Thymus (tissue), 11 donors: Measurements from ENCODE around the gene WDR90. TPM values are rescaled to one million over a fixed set of nuclear protein-coding genes. Genes with fewer than 3 reads are reported as not detected.

ENCODE experiments used
- DNase-seq, 9 donors: peaks; one replicate each; pipeline ENCODE4 v3.0.0-alpha.2; 2013; ENCODE audit warnings: low spot score in 9 of 9, low read depth in 6 of 9, missing footprints in 1 of 9
- H3K27ac ChIP-seq, 2 donors: one replicate each; pipeline ENCODE4 v1.5.1; 2013; ENCODE audit warnings: control low read depth in 1 of 2, low read depth in 1 of 2, low read length in 1 of 2, mild to moderate bottlenecking in 1 of 2, moderate library complexity in 1 of 2
- H3K27me3 ChIP-seq, 2 donors: one replicate each; pipeline ENCODE4 v1.5.1; 2013; ENCODE audit warnings: low read length in 1 of 2; ENCODE audit not compliant: control insufficient read depth in 2 of 2, insufficient read depth in 1 of 2
- H3K36me3 ChIP-seq, 2 donors: one replicate each; pipeline ENCODE4 v1.5.1; 2013; ENCODE audit warnings: low read length in 1 of 2, mild to moderate bottlenecking in 1 of 2, moderate library complexity in 1 of 2; ENCODE audit not compliant: control insufficient read depth in 2 of 2, insufficient read depth in 2 of 2
- H3K4me1 ChIP-seq, 2 donors: one replicate each; pipeline ENCODE4 v1.5.1; 2013; ENCODE audit warnings: low read length in 2 of 2; ENCODE audit not compliant: control insufficient read depth in 2 of 2, insufficient read depth in 2 of 2
- H3K4me3 ChIP-seq, 2 donors: one replicate each; pipeline ENCODE4 v1.5.1; 2013; ENCODE audit warnings: low read length in 2 of 2, control low read depth in 1 of 2, mild to moderate bottlenecking in 1 of 2
- H3K9me3 ChIP-seq, 2 donors: one replicate each; pipeline ENCODE4 v1.5.1; 2013; ENCODE audit warnings: low read length in 1 of 2, mild to moderate bottlenecking in 1 of 2; ENCODE audit not compliant: control insufficient read depth in 2 of 2, insufficient read depth in 1 of 2
- WGBS: extraction: QIAGEN DNeasy Blood & Tissue Kit; methylation state at CpG from one replicate; pipeline ENCODE4 v1.1.7; 2013; 5-methylcytosine and 5-hydroxymethylcytosine counted together
- polyA plus RNA-seq: library from polyadenylated mRNA; stranded (reverse); fragments of 200-250 nt; gene quantifications from one replicate; pipeline ENCODE4 v1.2.3, GENCODE V29; 2013
- total RNA-seq: library from RNA; stranded (reverse); fragments of 120-200 nt; gene quantifications from one replicate; pipeline ENCODE4 v1.2.4, GENCODE V29; 2013
- donor health status: healthy.

The WDR90 gene
- total and polyA plus RNA-seq, 2 donors, result 10.1 to 22.6 TPM

GRCh38 chr16:676913-677312, 27.7 kb downstream of the WDR90 start:
- WGBS, result 75% methylated on average over 23 of the region's 23 CpGs
- Histone ChIP-seq H3K27ac (peak overlapping the region in 1 of 2 donors; percentile 60), H3K27me3 (peaks cover 32 to 54% of the 10 kb centered on the region in 2 donors), H3K4me1 (peaks cover 17 to 43% of the 10 kb centered on the region in 2 donors), H3K9me3 (peaks cover 0 to 1% of the 10 kb centered on the region in 2 donors), H3K36me3 (peaks cover 29 to 31% of the 10 kb centered on the region in 2 donors), H3K4me3 (no peak overlapping the region)
- DNase-seq, result no peak

DNA sequence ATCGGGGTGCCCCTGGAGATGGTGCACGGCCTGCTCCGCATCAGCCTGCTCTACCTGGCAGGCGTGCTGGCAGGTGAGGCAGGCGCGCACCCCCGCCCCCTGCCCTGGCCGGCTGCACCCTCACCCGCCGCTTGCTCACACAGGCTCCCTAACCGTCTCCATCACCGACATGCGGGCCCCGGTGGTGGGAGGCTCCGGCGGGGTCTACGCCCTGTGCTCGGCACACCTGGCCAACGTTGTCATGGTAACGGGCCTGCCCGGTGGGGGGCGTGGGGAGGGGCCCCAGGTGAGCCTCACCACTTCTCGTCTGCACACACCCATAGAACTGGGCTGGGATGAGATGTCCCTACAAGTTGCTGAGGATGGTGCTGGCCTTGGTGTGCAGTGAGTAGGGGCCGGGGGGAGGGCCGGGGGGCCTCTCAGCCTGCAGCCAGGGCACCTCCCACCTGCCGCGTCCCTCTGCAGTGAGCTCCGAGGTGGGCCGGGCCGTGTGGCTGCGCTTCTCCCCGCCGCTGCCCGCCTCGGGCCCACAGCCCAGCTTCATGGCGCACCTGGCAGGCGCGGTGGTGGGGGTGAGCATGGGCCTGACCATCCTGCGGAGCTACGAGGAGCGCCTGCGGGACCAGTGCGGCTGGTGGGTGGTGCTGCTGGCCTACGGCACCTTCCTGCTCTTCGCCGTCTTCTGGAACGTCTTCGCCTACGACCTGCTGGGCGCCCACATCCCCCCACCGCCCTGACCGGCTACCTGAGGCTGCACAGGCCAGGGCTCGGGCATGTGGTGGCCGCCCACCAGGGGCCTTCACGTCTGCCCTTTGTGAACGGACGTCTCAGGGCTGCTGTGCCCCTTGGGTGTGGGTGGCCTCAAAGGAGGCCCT, 28.4 kb downstream of the WDR90 start:
- Histone ChIP-seq H3K4me3 (no peak overlapping the region), H3K4me1 (peaks cover 19 to 43% of the 10 kb centered on the region in 2 donors)

DNA sequence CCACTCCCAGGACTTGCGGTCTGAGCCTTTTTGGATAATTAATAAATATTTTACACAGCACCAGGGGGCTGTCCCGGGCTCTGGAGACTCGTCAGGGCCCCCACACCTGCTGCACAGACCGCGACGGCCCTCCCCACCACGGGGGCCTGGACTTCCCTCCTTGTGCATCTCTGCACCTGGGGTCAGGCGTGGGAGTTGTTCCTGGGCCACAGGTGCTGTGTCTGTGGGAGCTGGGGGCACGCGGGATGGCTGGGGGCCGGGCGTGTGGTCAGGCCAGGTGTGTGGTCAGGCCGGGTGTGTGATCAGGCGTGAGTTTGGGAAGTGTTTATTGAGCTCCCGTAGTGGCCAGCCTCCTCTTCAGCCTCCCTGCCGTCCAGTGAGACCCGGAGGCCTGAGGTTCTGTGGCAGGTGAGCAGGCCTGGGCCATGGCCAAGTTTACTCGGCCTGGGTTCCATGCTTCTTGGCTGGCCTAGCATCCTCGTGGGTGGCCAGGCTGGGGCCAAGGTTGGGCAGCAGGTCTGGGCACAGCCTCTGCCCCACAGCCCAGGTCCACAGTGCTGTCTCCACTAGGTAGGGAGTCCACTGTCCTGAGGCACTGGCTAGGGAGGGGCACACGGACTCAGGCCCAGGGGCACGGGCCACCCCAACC, 29.2 kb downstream of the WDR90 start:
- Histone ChIP-seq H3K4me1 (peaks cover 19 to 48% of the 10 kb centered on the region in 2 donors), H3K27ac (peak overlapping the region in 1 of 2 donors; percentile 13), H3K36me3 (peaks cover 29% of the 10 kb centered on the region in 2 donors), H3K9me3 (peaks cover 0 to 1% of the 10 kb centered on the region in 2 donors), H3K27me3 (peaks cover 32 to 54% of the 10 kb centered on the region in 2 donors), H3K4me3 (no peak overlapping the region)
- DNase-seq, result no peak
- WGBS, result 86% methylated on average over 21 of the region's 21 CpGs

More for the DNA sequence above, 28.4 kb downstream of the WDR90 start:
- H3K36me3 ChIP-seq, result peaks cover 29 to 31% of the 10 kb centered on the region in 2 donors
- H3K9me3 ChIP-seq, result peaks cover 0 to 1% of the 10 kb centered on the region in 2 donors
- H3K27ac ChIP-seq, result peak overlapping the region in 1 of 2 donors; percentile 60
- DNase-seq, result no peak
- peaks cover 32 to 54% of the 10 kb centered on the region in 2 donors for H3K27me3 ChIP-seq
- WGBS, result 75% methylated on average over 57 of the region's 57 CpGs

DNA sequence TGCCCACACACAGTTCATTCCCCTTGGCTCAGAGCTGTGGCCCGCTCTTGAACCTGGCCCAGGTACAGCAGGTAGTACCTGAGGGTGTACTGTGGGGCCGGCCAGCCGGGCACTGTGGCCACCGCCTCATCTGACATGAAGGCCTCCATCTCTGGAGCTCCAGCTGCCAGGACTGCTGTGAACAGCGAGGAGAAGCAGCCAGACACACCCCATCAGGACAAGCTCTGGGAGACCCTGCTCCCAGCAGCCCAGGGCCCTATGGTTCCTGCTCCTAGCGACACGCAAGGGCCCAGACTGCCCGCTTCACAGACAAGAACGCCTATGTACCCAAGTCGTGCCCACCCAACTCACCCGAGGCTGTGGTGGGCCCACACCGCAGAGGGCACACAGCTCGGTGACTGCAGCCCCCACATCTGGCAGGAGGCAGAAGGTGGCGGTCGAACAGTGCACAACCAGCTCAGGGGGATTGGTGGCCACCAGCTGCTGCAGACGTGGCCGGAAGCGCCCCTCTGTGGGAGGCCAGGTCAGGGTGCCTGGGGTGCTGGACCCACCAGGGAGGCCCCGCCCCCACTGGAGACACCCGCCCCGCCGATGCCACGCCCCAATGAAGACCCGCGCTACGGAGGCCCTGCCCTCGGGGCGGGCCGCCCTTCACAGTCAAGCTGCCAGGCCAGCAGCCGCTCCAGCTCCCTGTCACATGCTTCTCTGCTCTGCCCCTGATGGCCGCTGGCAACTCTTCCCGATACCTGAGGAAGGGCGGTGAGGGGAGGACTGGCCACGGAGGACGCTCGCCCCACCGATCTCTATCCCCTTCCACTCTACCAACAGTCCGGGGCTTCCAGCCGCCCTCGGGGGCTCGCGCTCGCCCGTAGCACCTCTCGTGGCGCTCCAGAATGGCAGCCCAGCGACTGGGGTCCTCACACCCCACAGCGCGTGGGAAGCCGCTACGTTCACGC, 30.0 kb downstream of the WDR90 start:
- Histone ChIP-seq H3K4me1 (peaks cover 19 to 52% of the 10 kb centered on the region in 2 donors), H3K4me3 (peak overlapping the region; percentile 41 to 89), H3K36me3 (peaks cover 21% of the 10 kb centered on the region in 2 donors), H3K9me3 (peaks cover 0 to 1% of the 10 kb centered on the region in 2 donors), H3K27ac (peak overlapping the region; percentile 53 to 74), H3K27me3 (peaks cover 32 to 51% of the 10 kb centered on the region in 2 donors)
- 27% methylated on average over 52 of the region's 52 CpGs for WGBS
- peak in 2 of 9 donors; percentile 36 to 57 for DNase-seq

DNA sequence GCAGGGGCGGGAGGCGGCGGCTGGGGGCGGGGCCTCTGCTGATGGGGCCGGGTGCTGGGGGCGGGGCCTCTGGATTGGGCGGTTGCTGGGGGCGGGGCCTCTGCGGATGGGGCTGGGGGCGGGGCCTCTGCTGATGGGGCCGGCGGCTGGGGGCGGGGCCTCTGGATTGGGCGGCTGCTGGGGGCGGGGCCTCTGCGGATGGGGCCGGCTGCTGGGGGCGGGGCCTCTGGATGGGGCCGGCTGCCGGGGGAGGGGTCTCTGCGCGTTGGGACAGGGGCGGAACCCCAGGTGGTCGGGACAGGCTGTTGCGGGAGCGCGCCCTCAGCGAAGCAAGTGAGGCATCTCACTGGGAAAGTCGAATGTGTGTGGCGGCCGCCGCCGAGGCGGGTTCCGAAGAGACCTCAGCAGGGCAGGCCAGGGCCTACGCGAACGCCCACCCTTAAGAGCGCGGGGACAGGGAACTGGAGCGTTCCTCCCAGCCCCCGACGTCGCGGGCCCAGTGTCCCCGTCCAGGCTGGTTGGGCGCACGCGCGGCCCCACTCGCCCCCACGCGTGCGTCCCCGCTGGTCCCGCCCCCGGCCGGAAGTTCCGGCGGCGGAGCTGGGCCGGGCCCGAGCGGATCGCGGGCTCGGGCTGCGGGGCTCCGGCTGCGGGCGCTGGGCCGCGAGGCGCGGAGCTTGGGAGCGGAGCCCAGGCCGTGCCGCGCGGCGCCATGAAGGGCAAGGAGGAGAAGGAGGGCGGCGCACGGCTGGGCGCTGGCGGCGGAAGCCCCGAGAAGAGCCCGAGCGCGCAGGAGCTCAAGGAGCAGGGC, 30.9 kb downstream of the WDR90 start, which contains the start of gene STUB1:
TSS of gene STUB1 (plus strand) at position 597 of the 811 bp plus-strand sequence. CDS start at position 713, 116 bp downstream.
- Histone ChIP-seq H3K27ac (peak within 1 kb of the TSS; percentile 87 to 94), H3K27me3 (peaks cover 26 to 43% of the 10 kb centered on the region in 2 donors), H3K4me3 (peak within 1 kb of the TSS; percentile 66 to 89), H3K9me3 (peaks cover 0 to 1% of the 10 kb centered on the region in 2 donors), H3K36me3 (peaks cover 18 to 22% of the 10 kb centered on the region in 2 donors), H3K4me1 (peaks cover 21 to 58% of the 10 kb centered on the region in 2 donors)
- DNase-seq, result peak in 7 of 9 donors; percentile 59 to 84 (median 76)
- WGBS, result 2% methylated on average over 91 of the region's 91 CpGs

GRCh38 chr16:680625-680945, 31.4 kb downstream of the WDR90 start:
- H3K36me3 ChIP-seq, result peaks cover 18 to 22% of the 10 kb centered on the region in 2 donors
- H3K4me1 ChIP-seq, result peaks cover 21 to 58% of the 10 kb centered on the region in 2 donors
- H3K27me3 ChIP-seq, result peaks cover 20 to 38% of the 10 kb centered on the region in 2 donors
- under 1% methylated on average over 38 of the region's 38 CpGs for WGBS
- peak overlapping the region in 1 of 2 donors; percentile 94 for H3K27ac ChIP-seq
- H3K4me3 ChIP-seq, result peak overlapping the region; percentile 66 to 89
- peaks cover 0 to 1% of the 10 kb centered on the region in 2 donors for H3K9me3 ChIP-seq
- DNase-seq, result no peak

GRCh38 chr16:680967-681745, 32.0 kb downstream of the WDR90 start:
- Histone ChIP-seq H3K36me3 (peaks cover 22 to 24% of the 10 kb centered on the region in 2 donors), H3K4me3 (peak overlapping the region; percentile 66 to 89), H3K4me1 (peaks cover 19 to 58% of the 10 kb centered on the region in 2 donors), H3K27me3 (peaks cover 15 to 32% of the 10 kb centered on the region in 2 donors), H3K9me3 (peaks cover 0 to 1% of the 10 kb centered on the region in 2 donors), H3K27ac (no peak overlapping the region)
- no peak for DNase-seq
- 62% methylated on average over 44 of the region's 44 CpGs for WGBS
